ENCODE data around the gene HBEGF.

Gene HBEGF

GRCh38 chr5:140366589-140367255 lies 20.3 kb upstream of the HBEGF start:
- Mint-ChIP-seq H3K9me3 (no peaks in the 10 kb centered on the region), H3K27me3 (no peaks in the 10 kb centered on the region), H3K4me3 (no peak overlapping the region), H3K36me3 (ENCODE audit: insufficient read depth) (no peaks in the 10 kb centered on the region), H3K27ac (ENCODE audit: low read depth) (no peak overlapping the region), H3K4me1 (peaks cover 6% of the 10 kb centered on the region)
- DNase-seq (ENCODE audit: low spot score in 2 of 2), result no peak
- ATAC-seq (replicated peaks; ENCODE audit: extremely low read depth, poor library complexity, severe bottlenecking), result no peak

DNA sequence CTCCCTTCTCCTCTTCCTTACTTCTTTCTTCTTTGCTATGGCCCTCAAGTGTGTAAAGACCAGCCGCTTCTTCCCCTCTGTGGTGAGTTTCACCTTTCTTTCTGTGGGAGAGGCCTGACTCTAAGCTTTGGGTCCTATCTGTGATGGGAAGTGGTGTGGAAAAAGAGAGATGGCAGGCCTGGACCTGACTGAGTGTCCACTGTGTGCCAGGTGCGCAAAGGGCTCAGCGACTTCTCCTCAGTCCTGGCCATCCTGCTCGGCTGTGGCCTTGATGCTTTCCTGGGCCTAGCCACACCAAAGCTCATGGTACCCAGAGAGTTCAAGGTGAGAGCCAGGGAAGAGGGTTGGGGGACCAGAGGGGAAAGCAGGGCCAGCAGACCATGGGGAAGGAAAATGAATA lies 19.5 kb upstream of the HBEGF start:
- Mint-ChIP-seq H3K36me3 (ENCODE audit: insufficient read depth) (no peaks in the 10 kb centered on the region), H3K4me3 (no peak overlapping the region), H3K9me3 (no peaks in the 10 kb centered on the region), H3K4me1 (peaks cover 6% of the 10 kb centered on the region), H3K27ac (ENCODE audit: low read depth) (no peak overlapping the region), H3K27me3 (no peaks in the 10 kb centered on the region)
- ATAC-seq (replicated peaks; ENCODE audit: extremely low read depth, poor library complexity, severe bottlenecking) (no peak), DNase-seq (ENCODE audit: low spot score in 2 of 2) (no peak)

- H3K36me3 Mint-ChIP-seq (ENCODE audit: insufficient read depth), result no peaks in the 10 kb centered on the region
- no peak for ATAC-seq (replicated peaks; ENCODE audit: extremely low read depth, poor library complexity, severe bottlenecking)
- H3K27me3 Mint-ChIP-seq, result no peaks in the 10 kb centered on the region
Measured at GRCh38 chr5:140365282-140365681, 18.9 kb upstream of the HBEGF start.

DNA sequence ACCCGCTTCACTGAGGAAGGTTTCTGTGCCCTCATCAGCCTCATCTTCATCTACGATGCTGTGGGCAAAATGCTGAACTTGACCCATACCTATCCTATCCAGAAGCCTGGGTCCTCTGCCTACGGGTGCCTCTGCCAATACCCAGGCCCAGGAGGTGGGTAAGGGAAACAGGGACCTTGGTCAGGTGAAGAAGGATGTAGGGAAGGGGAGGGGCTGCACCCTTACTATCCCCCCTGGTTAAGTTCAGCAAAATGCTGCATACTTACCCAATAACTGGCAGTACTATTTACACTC lies 18.0 kb upstream of the HBEGF start:
- no peak for DNase-seq (ENCODE audit: low spot score in 2 of 2)
- Mint-ChIP-seq H3K4me3 (no peak overlapping the region), H3K27ac (ENCODE audit: low read depth) (no peak overlapping the region)

More at GRCh38 chr5:140365282-140365681, 18.9 kb upstream of the HBEGF start:
- Mint-ChIP-seq H3K9me3 (no peaks in the 10 kb centered on the region), H3K27ac (ENCODE audit: low read depth) (no peak overlapping the region), H3K4me1 (peaks cover 6% of the 10 kb centered on the region), H3K4me3 (no peak overlapping the region)
- DNase-seq (ENCODE audit: low spot score in 2 of 2), result no peak

GRCh38 chr5:140363631-140364471 lies 17.4 kb upstream of the HBEGF start:
- no peak overlapping the region for H3K27ac Mint-ChIP-seq (ENCODE audit: low read depth)
- no peaks in the 10 kb centered on the region for H3K27me3 Mint-ChIP-seq
- DNase-seq (ENCODE audit: low spot score in 2 of 2), result no peak
- ATAC-seq (replicated peaks; ENCODE audit: extremely low read depth, poor library complexity, severe bottlenecking), result no peak
- peak overlapping the region; percentile 70 for H3K4me3 Mint-ChIP-seq
- no peaks in the 10 kb centered on the region for H3K36me3 Mint-ChIP-seq (ENCODE audit: insufficient read depth)
- peaks cover 6% of the 10 kb centered on the region for H3K4me1 Mint-ChIP-seq
- H3K9me3 Mint-ChIP-seq, result no peaks in the 10 kb centered on the region

More for the DNA sequence above, 18.0 kb upstream of the HBEGF start:
- Mint-ChIP-seq H3K27me3 (no peaks in the 10 kb centered on the region), H3K4me1 (peaks cover 6% of the 10 kb centered on the region), H3K9me3 (no peaks in the 10 kb centered on the region), H3K36me3 (ENCODE audit: insufficient read depth) (no peaks in the 10 kb centered on the region)
- no peak for ATAC-seq (replicated peaks; ENCODE audit: extremely low read depth, poor library complexity, severe bottlenecking)

DNA sequence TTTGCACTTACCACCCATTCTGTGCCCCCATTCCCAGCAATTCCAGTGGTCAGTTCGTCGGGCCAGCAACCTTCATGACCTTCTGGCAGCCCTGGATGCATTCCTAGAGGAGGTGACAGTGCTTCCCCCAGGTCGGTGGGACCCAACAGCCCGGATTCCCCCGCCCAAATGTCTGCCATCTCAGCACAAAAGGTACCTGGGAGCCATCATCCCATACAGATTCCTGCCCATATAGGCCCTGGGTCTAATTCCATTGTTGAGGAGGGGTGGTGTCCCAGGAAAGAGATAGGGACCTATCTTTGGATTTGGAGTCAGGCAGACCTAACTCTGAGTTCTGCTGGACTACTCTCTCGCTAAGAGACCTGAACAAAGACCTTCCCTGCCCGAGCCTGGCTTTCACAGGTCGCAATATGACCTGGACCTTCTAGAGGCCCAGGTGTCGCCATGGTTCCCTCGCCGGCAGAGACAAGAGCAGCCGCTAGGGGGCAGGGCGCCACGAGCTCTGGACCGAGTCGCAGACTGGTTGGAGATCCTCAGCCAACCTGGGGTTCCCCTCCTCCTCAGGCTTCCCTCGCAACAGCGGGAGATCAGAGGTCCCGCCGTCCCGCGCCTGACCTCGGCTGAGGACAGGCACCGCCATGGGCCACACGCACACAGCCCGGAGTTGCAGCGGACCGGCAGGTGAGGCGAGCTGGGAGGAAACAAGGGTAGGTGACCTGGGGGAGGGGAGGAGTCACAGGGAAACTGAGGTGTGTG lies 16.6 kb upstream of the HBEGF start:
- peak overlapping the region; percentile 70 for H3K4me3 Mint-ChIP-seq
- DNase-seq (ENCODE audit: low spot score in 2 of 2), result peak; percentile 69 to 84
- no peaks in the 10 kb centered on the region for H3K9me3 Mint-ChIP-seq
- ATAC-seq (replicated peaks; ENCODE audit: extremely low read depth, poor library complexity, severe bottlenecking), result peak; percentile 86
- H3K27ac Mint-ChIP-seq (ENCODE audit: low read depth), result no peak overlapping the region
- H3K36me3 Mint-ChIP-seq (ENCODE audit: insufficient read depth), result no peaks in the 10 kb centered on the region
- H3K27me3 Mint-ChIP-seq, result peaks cover 2% of the 10 kb centered on the region
- H3K4me1 Mint-ChIP-seq, result peaks cover 6% of the 10 kb centered on the region

DNA sequence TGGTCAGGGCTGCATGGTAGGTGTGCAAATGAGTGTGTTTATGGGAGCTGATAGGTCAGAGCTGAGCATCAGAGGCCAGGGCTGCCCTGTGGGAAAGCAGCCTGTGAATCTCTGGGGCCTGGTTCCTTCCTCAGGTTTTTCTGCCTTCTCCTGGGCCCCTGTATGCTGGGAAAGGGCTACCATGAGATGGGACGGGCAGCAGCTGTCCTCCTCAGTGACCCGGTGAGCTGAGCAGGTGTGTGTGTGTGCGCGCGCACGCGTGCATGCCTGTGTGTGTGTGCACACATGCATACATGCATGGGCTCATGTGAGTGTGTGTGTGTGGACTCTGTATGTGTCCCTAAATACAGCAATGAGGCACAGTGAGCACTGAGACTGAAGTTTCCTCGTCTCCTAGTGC lies 15.9 kb upstream of the HBEGF start:
- ATAC-seq (replicated peaks; ENCODE audit: extremely low read depth, poor library complexity, severe bottlenecking), result no peak
- peaks cover 9% of the 10 kb centered on the region for H3K27me3 Mint-ChIP-seq
- peaks cover 13% of the 10 kb centered on the region for H3K4me1 Mint-ChIP-seq
- no peak for DNase-seq (ENCODE audit: low spot score in 2 of 2)
- no peak overlapping the region for H3K4me3 Mint-ChIP-seq
- no peaks in the 10 kb centered on the region for H3K9me3 Mint-ChIP-seq
- H3K27ac Mint-ChIP-seq (ENCODE audit: low read depth), result no peak overlapping the region
- no peaks in the 10 kb centered on the region for H3K36me3 Mint-ChIP-seq (ENCODE audit: insufficient read depth)

DNA sequence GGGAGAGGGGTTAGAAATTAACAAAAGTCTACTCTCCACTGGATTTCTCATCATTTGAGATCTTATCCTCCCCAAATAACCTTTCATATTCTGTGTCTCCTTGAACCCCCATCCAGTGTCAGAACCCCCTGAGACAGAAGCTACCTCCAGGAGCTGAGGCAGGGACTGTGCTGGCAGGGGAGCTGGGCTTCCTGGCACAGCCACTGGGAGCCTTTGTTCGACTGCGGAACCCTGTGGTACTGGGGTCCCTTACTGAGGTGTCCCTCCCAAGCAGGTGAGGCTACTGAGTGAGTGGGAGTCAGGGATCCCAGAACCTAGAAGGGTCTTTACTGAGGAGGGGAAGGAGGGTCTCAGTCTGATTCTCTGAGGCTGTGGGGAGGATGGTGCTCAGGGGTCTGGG lies 15.5 kb upstream of the HBEGF start:
- H3K27me3 Mint-ChIP-seq, result peaks cover 9% of the 10 kb centered on the region
- ATAC-seq (replicated peaks; ENCODE audit: extremely low read depth, poor library complexity, severe bottlenecking) (no peak), DNase-seq (ENCODE audit: low spot score in 2 of 2) (no peak)
- H3K4me1 Mint-ChIP-seq, result peaks cover 14% of the 10 kb centered on the region
- H3K36me3 Mint-ChIP-seq (ENCODE audit: insufficient read depth), result no peaks in the 10 kb centered on the region
- no peak overlapping the region for H3K27ac Mint-ChIP-seq (ENCODE audit: low read depth)
- H3K4me3 Mint-ChIP-seq, result no peak overlapping the region
- no peaks in the 10 kb centered on the region for H3K9me3 Mint-ChIP-seq

DNA sequence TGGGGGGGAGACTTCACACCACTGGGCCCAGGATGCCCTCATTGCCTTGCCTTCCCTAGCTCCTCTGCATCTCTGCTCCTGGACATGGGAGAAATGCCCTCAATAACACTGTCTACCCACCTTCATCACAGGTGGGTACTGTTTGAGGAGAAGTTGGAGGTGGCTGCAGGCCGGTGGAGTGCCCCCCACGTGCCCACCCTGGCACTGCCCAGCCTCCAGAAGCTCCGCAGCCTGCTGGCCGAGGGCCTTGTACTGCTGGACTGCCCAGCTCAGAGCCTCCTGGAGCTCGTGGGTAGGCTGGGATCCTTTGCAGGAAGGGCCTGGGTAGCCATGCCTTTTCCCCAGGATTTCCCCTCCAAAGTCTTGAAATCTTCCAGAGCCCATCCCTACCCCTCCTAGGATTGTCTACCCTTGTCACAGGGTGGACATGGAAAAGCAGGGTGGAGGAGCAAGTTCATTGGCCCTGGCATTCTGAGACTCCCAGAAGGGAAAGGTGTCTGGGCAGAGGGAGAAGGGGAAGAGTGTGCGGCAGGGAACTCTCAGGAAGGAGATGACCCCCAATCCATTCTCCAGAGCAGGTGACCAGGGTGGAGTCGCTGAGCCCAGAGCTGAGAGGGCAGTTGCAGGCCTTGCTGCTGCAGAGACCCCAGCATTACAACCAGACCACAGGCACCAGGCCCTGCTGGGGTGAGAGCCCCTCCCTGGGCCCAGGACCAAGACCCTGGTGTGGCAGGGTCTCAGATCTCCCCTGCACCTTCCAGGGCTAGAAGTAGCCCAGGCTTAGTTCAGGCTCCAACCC lies 14.5 kb upstream of the HBEGF start:
- peaks cover 14% of the 10 kb centered on the region for H3K4me1 Mint-ChIP-seq
- ATAC-seq (replicated peaks; ENCODE audit: extremely low read depth, poor library complexity, severe bottlenecking), result no peak
- H3K27me3 Mint-ChIP-seq, result peaks cover 9% of the 10 kb centered on the region
- no peaks in the 10 kb centered on the region for H3K9me3 Mint-ChIP-seq
- H3K36me3 Mint-ChIP-seq (ENCODE audit: insufficient read depth), result no peaks in the 10 kb centered on the region
- H3K27ac Mint-ChIP-seq (ENCODE audit: low read depth), result no peak overlapping the region
- DNase-seq (ENCODE audit: low spot score in 2 of 2), result no peak
- no peak overlapping the region for H3K4me3 Mint-ChIP-seq

DNA sequence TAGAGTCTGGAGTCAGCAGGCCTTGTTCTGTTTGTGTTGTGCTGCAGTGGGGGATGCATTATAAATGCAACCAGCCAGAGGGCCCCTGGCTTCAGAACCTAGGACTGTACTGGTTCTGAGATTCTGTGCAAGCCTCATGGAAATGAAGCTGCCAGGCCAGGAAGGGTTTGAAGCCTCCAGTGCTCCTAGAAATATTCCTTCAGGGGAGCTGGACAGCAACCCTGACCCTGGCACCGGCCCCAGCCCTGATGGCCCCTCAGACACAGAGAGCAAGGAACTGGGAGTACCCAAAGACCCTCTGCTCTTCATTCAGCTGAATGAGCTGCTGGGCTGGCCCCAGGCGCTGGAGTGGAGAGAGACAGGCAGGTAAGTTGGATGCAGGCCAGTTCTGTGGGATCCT lies 13.7 kb upstream of the HBEGF start, which contains the start of gene SLC4A9:
Gene SLC4A9 (plus strand): TSS at position 94 of the 400 bp plus-strand sequence. CDS start 43 bp downstream, at position 137.
- Mint-ChIP-seq H3K27me3 (peaks cover 9% of the 10 kb centered on the region), H3K4me3 (no peak within 1 kb of the TSS), H3K9me3 (no peaks in the 10 kb centered on the region), H3K36me3 (ENCODE audit: insufficient read depth) (no peaks in the 10 kb centered on the region), H3K4me1 (peaks cover 14% of the 10 kb centered on the region), H3K27ac (ENCODE audit: low read depth) (no peak within 1 kb of the TSS)
- DNase-seq (ENCODE audit: low spot score in 2 of 2), result no peak
- ATAC-seq (replicated peaks; ENCODE audit: extremely low read depth, poor library complexity, severe bottlenecking), result no peak

DNA sequence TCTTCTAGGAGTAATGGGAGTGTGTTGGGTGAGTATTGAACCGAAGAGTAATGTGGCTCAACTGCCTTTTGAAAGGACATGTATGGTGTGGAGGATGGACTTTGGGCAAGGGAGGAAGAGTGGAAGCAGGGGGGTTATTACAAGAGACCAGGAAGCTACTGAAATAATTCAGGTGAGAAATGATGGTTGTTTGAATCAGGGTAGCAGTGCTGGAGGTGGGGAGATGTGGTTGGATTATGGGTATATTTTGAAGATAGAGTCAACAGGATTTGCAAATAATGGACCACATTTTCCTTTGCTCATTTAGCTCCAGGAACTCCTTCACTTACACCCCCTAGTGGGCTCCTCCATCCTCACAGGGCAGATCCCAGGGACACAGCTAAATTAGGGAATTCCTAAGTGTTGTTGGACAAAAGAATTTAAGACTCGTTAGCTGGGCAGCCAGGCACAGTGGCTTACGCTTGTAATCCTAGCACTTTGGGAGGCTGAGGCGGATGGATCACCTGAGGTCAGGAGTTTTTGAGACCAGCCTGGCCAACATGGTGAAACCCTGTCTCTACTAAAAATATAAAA lies 12.4 kb upstream of the HBEGF start:
- no peaks in the 10 kb centered on the region for H3K36me3 Mint-ChIP-seq (ENCODE audit: insufficient read depth)
- DNase-seq (ENCODE audit: low spot score in 2 of 2), result no peak
- no peak overlapping the region for H3K4me3 Mint-ChIP-seq
- ATAC-seq (replicated peaks; ENCODE audit: extremely low read depth, poor library complexity, severe bottlenecking), result no peak
- no peak overlapping the region for H3K27ac Mint-ChIP-seq (ENCODE audit: low read depth)
- H3K4me1 Mint-ChIP-seq, result peaks cover 14% of the 10 kb centered on the region
- no peaks in the 10 kb centered on the region for H3K9me3 Mint-ChIP-seq
- H3K27me3 Mint-ChIP-seq, result peaks cover 9% of the 10 kb centered on the region

DNA sequence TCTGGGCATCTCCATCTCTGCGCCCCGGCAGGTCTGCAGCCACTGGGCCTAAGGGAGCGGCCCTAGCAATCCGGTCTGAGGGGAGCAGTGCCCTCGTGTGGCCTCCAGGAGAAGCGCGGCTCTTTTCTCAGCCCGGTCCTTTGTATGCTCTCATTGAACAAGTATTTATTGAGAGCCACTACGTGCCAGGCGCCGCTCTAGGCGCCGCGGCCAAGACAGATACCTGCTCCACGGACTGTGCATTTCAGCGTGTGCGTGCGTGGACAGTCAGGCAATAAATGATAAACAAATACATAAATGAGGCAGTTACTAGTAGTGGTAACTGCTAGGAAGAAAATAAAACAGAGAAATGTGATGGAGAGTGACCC lies 11.3 kb upstream of the HBEGF start:
- H3K27ac Mint-ChIP-seq (ENCODE audit: low read depth), result no peak overlapping the region
- peak overlapping the region; percentile 51 for H3K4me3 Mint-ChIP-seq

More for the DNA sequence above, 11.3 kb upstream of the HBEGF start:
- Mint-ChIP-seq H3K9me3 (no peaks in the 10 kb centered on the region), H3K4me1 (peaks cover 8% of the 10 kb centered on the region), H3K36me3 (ENCODE audit: insufficient read depth) (no peaks in the 10 kb centered on the region), H3K27me3 (peaks cover 9% of the 10 kb centered on the region)
- DNase-seq (ENCODE audit: low spot score in 2 of 2), result peak; percentile 56 to 62
- peak; percentile 96 for ATAC-seq (replicated peaks; ENCODE audit: extremely low read depth, poor library complexity, severe bottlenecking)
